KG1 (cell line): Measurements from ENCODE around the gene MYH11.
"Not testable (repeated sequence)": the region's sequence is repeated elsewhere in the genome, so short reads cannot be mapped to it uniquely, and the experiment has no call there.

Experiments used
- DNase-seq: peaks from one replicate; lab custom pipeline; 2025; lab: John Stamatoyannopoulos, UW

Gene MYH11

DNA sequence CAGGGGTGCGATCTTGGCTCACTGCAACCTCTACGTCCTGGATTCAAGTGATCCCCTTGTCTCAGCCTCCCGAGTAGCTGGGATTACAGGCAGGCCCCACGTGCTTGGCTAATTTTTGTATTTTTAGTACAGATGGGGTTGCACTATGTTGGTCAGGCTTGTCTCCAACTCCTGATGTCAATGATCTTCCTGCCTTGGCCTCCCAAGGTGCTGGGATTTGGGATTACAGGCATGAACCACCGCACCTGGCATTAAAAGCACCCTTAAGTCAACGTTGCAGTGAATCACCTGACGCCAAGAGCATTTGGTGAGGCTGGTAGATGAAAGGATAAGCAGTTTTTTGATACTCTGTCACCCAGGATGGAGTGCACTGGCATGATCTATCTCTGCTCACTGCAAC is 147.8 kb downstream of the MYH11 start:
- DNase-seq = no peak

DNA sequence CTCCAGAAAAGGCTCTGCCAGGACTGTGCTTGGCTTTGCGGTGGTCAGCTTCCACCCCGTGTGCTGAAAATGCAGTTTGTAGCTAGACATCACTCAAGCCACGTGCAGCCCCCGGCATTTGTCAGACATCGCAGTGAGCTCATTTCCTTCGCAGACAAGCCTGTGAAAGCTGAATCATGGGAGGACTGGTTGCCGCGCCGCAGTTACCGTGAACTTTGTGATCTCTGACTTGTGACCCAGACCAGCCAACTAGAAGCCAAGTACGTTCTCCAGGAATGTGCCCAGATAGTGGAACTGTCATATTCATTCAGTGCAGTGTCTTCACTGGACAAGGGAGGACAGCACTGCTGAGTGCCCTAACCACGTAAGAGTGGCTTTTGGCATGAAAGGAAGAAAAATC is 148.7 kb downstream of the MYH11 start:
- no peak for DNase-seq

DNA sequence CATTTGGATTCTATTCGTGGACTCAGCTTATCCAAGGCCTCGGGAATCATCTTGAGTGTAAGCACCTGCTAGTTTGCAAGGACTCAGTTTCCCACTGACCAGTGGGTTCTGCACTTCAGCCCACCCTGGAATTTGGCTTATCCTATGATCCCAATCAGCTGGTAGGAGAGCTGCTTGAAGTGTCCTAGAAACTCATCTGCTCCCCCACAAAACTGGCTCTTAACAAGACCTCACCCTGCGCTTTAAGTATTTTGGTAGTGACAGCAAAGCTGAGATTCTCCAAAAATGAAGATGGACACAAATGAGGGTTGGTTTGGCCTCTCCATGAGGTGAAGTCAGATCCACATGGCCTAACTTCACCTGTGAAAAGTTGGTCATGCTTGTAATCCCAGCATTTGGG is 149.5 kb downstream of the MYH11 start:
- no peak for DNase-seq

DNA sequence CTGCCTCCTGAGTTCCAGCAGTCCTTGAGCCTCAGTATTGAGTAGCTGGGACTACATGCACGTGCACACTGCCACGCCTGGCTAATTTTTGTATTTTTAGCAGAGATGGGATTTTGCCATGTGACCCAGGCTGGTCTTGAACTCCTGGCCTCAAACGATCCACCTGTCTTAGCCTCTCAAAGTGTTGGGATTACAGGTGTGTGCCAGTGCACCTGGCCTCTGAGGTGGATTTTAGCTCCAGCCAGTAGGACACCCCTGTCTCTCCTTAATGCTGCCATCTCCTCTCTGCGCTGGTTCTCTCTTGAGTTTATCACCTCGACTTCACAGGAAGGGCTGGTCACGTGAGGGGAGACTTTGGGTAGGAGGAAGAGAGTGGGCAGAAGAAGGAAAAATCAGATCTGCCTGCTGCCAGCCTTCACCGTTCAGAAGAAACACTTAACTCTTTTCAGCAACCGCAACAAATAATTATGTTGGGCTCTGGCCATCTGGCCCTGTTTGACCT is 151.7 kb downstream of the MYH11 start:
- no peak for DNase-seq

- peak; percentile 53 for DNase-seq
Measured at GRCh38 chr16:15704545-15704987, 152.3 kb downstream of the MYH11 start.

- DNase-seq = no peak
Measured at GRCh38 chr16:15703029-15703736, 153.6 kb downstream of the MYH11 start.

DNA sequence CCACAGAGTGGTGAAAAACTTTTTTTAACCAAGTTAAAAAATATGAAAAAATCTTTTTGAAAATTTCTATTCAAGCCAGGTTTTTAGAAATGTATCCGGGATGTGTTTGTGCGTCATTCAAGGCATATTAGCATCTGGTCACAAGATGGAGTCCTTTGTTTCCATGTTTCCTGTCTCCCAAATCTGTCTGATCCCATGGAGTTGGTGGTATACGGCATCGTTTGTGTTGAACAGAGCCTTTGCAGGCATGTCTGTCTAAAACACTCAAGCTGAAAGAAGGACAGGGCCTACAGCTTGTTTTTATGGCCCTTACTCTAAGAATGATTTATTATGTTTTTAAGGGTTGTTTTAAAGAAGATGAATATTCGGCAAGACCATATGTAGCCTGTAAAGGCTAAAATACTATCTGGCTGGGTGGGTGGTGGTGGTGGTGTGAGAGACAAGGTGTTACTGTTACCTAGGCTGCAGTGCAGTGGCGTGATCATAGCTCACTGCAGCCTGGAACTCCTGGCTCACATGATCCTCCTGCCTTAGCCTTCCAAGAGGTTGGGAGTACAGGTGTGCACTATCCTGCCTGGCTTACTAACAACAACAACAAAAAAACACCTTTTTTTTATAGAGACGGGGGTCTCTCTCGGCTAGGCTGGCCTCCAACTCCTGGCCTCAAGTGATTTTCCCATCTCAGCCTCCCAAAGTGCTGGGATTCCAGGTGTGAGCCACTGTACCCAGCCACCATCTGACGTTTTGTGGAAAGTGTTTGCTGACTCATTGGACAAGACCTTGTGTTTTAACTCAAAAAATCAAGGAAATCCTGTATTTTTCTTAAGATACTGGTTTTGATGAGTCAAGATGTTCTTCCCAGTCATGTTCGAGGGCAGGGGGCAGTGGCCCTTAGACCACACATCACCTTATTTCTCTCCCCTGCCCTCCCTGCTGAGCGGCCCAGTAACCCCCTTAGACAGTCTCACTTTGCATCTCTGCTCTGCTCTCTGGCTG is 154.6 kb downstream of the MYH11 start:
- no peak for DNase-seq

- DNase-seq = no peak
Measured at GRCh38 chr16:15701367-15701766, 155.5 kb downstream of the MYH11 start.

DNA sequence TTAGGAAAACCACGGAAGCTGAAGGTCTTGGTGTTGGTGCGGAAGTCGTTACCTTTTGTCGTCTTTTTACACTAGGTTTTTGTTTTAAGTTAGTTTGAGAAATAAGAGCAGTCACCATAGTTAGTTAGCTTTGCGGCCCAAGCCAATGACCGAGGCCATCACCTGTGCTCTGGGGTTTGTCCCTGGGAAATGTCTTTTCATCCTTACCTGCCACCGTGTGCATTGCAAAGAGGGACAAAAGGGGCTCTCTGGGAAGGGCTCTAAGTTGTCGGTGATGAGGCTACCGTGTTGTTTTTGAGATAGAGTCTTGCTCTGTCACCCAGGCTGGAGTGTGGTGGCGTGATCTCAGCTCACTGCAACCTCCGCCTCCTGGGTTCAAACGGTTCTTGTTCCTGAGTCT is 157.0 kb downstream of the MYH11 start:
- DNase-seq = no peak

- no peak for DNase-seq
Measured at GRCh38 chr16:15694499-15694898, 162.3 kb downstream of the MYH11 start.

DNA sequence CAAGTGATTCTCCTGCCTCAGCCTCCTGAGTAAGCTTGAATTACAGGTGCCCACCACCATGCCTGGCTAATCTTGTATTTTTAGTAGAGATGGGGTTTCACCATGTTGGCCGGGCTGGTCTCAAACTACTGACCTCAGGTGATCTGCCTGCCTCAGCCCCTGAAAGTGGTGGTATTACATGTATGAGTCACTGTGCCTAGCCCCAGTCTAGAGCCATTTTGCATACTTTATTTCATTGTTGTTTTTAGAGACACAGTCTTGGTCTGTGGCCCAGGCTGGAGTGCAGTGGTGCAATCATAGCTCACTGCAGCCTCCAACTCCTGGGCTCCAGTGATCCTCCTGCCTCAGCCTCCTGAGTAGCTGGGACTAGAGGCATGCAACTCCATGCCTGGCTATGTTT is 164.3 kb downstream of the MYH11 start:
- not testable (repeated sequence) for DNase-seq

GRCh38 chr16:15691046-15691445 is 165.8 kb downstream of the MYH11 start:
- DNase-seq = no peak

GRCh38 chr16:15690296-15690695 is 166.5 kb downstream of the MYH11 start:
- DNase-seq = no peak

GRCh38 chr16:15689290-15689689 is 167.5 kb downstream of the MYH11 start:
- no peak for DNase-seq

- DNase-seq = no peak
Measured at GRCh38 chr16:15686287-15686686, 170.5 kb downstream of the MYH11 start.

DNA sequence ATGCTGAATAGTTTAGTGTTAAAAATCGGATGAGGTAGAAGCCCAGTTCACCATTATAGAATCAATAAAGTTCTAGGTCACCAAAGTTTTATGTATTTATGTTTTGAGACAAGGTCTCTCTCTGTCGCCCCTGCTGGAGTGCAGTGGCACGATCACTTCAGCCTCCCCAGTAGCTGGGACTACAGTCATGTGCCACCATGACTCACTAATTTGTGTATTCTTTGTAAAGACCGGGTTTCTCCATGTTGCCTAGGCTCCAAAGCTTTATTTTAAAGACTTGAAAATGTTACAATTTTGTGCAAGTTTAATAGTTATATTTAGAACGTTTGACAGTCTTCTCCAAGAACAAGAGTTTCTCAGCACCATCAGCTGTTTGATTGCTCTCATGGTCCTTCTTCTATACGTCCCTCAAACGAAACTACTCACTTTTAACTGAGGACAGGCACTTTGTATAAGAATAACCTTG is 174.7 kb downstream of the MYH11 start:
- no peak for DNase-seq

DNA sequence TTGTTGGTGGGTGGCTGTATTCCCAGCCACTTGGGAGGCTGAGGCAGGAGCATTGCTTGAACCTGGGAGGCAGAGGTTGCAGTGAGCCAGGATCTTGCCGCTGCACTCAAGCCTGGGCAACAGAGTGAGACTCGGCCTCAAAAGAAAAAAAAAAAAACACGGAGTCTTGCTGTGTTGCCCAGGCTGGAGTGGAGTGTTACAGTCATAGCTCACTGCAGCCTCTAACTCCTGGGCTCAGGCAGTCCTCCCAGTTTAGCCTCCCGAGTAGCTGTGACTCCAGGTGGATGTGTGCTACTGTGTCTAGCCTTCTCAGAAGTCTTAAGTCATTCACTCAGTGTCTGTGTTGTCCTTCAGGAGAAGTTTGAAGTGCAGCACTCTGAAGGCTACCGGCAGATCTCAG is 179.4 kb downstream of the MYH11 start:
- no peak for DNase-seq

- DNase-seq = no peak
Measured at GRCh38 chr16:15676506-15676905, 180.3 kb downstream of the MYH11 start.

DNA sequence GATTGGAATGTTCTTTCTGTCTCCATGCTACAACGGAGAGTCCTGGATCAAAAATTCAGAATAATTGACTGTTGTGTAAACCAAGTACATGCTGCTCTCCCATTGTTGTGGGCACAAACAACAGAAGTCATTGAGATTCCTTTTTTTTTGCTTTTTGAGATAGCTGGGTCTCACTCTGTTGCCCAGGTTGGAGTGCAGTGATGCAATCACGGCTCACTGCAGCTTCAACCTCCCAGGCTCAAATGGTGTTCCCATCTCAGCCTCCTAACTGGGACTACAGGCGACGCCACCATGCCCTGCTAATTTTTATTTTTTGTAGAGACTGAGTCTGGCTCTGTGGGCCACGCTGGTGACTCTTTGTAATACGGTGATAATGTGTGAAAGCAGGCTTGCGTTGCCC is 182.3 kb downstream of the MYH11 start:
- no peak for DNase-seq

DNA sequence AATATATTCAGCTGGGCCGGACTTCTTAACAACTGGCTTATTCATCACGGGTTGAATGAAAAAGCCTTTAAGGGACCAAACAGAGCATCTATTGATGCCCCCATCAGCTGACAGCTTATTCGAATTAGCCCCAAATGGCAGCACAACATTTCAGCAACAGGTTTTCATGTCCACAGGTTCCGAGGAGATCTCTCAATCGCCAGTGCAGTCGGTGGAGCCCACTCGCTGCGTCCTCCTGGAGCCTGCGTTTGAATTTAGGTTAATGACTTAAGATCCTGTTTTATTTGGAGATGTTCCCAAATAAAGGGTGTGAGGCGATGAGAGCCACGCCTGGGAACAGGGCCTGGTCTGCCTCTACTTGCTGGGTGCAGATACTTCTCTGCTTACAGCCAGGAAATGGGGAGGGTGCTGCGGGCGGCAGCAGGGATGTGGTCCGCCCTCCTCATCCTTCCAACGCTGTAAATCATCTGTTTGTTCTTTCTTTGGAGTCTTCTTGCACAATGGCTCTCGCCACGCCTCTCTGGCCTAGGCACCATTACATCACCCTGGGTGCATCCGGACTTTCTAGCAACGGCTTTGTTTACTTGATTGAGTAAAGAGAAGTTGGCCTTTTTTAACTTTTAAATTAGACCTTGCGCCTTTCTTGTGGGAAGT is 184.2 kb downstream of the MYH11 start:
- peak; percentile 84 for DNase-seq

DNA sequence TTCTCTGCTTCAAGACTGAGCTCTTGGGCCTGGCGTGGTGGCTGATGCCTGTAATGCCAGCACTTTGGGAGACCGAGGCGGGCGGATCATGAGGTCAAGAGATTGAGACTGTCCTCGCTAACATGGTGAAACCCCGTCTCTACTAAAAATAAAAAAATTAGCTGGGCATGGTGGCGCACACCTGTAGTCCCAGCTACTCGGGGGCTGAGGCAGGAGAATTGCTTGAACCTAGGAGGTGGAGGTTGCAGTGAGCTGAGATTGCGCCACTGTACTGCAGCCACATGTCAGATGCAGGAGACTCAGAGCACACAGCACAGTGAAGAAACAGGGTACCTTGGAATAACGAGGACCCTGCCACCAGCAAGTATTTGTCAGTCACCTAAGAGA is 184.7 kb downstream of the MYH11 start:
- not testable (repeated sequence) for DNase-seq

- no peak for DNase-seq
Measured at GRCh38 chr16:15671530-15672117, 185.2 kb downstream of the MYH11 start.
